Measurements from ENCODE around the gene TCP11L2.
A peak's percentile ranks its signal among the peaks of the same experiment; 100 is the strongest.
"Not testable (repeated sequence)": the region's sequence is repeated elsewhere in the genome, so short reads cannot be mapped to it uniquely, and the experiment has no call there.

DNA sequence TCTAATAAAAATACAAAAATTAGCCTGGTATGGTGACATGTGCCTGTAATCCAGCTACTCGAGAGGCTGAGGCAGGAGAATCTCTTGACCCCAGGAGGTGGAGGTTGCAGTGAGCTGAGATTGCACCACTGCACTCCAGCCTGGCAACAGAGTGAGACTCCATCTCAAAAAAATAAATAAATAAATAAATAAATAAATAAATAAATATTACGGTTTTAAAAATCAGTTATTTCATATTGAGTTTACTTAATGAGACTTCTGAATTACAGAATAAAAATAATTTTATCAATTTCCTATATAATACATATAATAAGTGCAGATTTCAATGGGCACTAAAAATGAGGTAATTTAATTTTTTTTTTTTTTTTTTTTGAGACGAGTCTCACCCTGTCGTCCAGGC, 10.9 kb downstream of the TCP11L2 start:
- TF ChIP-seq ZNF518A (tag by site-specific recombination; conservative IDR thresholded peaks at IDR 0.05; ENCODE audit: low read depth) = peak; percentile 70; the same call in 1 of the 2 replicates
- peak; percentile 71 for TF ChIP-seq ZBTB11 (tag by site-specific recombination; conservative IDR thresholded peaks at IDR 0.05; ENCODE audit: low read depth)
- not testable (repeated sequence) for TF ChIP-seq YY1 (tag by site-specific recombination; IDR thresholded peaks at IDR 0.05); EGR2 (tag by site-specific recombination; IDR thresholded peaks at IDR 0.05; ENCODE audit: low read depth); MZF1 (tag by site-specific recombination; IDR thresholded peaks at IDR 0.05; ENCODE audit: borderline replicate concordance); OVOL3 (tag by site-specific recombination; IDR thresholded peaks at IDR 0.05); ZBTB1 (tag by site-specific recombination; IDR thresholded peaks at IDR 0.05); ZNF302 (tag by site-specific recombination; IDR thresholded peaks at IDR 0.05; ENCODE audit: low read depth); CTCF (tag by site-specific recombination; IDR thresholded peaks at IDR 0.05); ZNF501 (tag by site-specific recombination; IDR thresholded peaks at IDR 0.05)
- TF ChIP-seq, protein P1, sequence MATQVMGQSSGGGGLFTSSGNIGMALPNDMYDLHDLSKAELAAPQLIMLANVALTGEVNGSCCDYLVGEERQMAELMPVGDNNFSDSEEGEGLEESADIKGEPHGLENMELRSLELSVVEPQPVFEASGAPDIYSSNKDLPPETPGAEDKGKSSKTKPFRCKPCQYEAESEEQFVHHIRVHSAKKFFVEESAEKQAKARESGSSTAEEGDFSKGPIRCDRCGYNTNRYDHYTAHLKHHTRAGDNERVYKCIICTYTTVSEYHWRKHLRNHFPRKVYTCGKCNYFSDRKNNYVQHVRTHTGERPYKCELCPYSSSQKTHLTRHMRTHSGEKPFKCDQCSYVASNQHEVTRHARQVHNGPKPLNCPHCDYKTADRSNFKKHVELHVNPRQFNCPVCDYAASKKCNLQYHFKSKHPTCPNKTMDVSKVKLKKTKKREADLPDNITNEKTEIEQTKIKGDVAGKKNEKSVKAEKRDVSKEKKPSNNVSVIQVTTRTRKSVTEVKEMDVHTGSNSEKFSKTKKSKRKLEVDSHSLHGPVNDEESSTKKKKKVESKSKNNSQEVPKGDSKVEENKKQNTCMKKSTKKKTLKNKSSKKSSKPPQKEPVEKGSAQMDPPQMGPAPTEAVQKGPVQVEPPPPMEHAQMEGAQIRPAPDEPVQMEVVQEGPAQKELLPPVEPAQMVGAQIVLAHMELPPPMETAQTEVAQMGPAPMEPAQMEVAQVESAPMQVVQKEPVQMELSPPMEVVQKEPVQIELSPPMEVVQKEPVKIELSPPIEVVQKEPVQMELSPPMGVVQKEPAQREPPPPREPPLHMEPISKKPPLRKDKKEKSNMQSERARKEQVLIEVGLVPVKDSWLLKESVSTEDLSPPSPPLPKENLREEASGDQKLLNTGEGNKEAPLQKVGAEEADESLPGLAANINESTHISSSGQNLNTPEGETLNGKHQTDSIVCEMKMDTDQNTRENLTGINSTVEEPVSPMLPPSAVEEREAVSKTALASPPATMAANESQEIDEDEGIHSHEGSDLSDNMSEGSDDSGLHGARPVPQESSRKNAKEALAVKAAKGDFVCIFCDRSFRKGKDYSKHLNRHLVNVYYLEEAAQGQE (tag by site-specific recombination; IDR thresholded peaks at IDR 0.05) = 0 out of 2 replicates have a peak, but pooled peaks have one; percentile 51
- 0 out of 2 replicates have a peak, but pooled peaks have one; percentile 35 for TF ChIP-seq ZBTB21 (tag by site-specific recombination; IDR thresholded peaks at IDR 0.05)
- TF ChIP-seq, protein P2, sequence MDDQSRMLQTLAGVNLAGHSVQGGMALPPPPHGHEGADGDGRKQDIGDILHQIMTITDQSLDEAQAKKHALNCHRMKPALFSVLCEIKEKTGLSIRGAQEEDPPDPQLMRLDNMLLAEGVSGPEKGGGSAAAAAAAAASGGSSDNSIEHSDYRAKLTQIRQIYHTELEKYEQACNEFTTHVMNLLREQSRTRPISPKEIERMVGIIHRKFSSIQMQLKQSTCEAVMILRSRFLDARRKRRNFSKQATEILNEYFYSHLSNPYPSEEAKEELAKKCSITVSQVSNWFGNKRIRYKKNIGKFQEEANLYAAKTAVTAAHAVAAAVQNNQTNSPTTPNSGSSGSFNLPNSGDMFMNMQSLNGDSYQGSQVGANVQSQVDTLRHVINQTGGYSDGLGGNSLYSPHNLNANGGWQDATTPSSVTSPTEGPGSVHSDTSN (CRISPR knock-in tag; IDR thresholded peaks at IDR 0.05) = not testable (repeated sequence)
- peak; percentile 47 for TF ChIP-seq ZNF510 (tag by site-specific recombination; IDR thresholded peaks at IDR 0.05; ENCODE audit: insufficient replicate concordance)
